GM12891 (cell line): ENCODE measurements around the gene PPP2CA.

Experiments
- PAX5 ChIP-seq: IDR thresholded peaks from 2 replicates; pipeline ENCODE4 v1.6.1; 2011; ENCODE audit warnings: low read length, moderate library complexity, mild to moderate bottlenecking; ENCODE audit not compliant: insufficient read depth, severe bottlenecking
- POLR2A ChIP-seq: IDR thresholded peaks from 2 replicates; pipeline ENCODE4 v1.6.1; 2011; ENCODE audit warnings: low read depth, low read length, control low read depth
- POLR2AphosphoS5 ChIP-seq: IDR thresholded peaks from 2 replicates; pipeline ENCODE4 v1.6.1; 2011; ENCODE audit warnings: low read depth, low read length, control low read depth
- POU2F2 ChIP-seq: IDR thresholded peaks from 2 replicates; pipeline ENCODE4 v1.6.1; 2011; ENCODE audit warnings: low read depth, mild to moderate bottlenecking, control low read depth, low read length, moderate library complexity
- SPI1 ChIP-seq: IDR thresholded peaks from 2 replicates; pipeline ENCODE4 v1.6.1; 2011; ENCODE audit warnings: low read depth, low read length, control low read depth
- TAF1 ChIP-seq: IDR thresholded peaks from 2 replicates; pipeline ENCODE4 v1.6.1; 2011; ENCODE audit warnings: low read depth, low read length, control low read depth

DNA sequence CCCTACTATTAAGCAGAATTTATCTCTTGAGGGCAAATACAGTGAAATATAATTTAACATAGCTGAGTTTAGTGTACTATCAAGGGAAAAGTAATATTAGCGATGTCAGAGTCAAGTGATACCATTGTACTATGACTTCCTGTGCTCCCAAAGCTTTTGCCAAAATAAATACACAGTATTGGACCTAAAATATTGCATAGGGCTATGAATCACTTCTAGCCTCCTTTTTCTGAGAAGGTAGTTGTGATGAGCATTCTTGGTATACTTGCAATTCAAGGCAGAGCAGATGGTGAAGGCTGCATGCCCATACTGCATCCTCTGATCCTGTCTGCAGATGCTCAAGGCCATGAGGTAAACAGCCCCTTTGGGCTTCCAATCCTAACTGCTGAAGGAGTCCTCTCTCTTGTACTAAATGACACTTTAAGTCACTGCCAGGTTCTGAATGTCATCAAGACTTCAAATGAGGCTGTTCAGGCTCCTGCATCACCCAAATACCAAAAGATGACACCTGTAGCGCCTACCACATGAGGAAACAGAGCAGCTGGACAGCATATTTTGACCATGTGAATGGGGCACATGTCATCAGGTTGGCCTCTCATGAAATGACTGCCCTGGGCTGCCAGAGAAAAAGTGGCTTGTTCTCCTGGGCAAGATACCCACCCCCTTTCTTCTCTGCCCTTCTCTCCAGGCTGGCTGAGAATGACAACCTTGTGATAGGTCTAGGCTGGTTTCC is 29.7 kb upstream of the PPP2CA start:
- no peak for TF ChIP-seq POLR2A
- no peak for TF ChIP-seq POLR2AphosphoS5
- TF ChIP-seq TAF1, result no peak
- no peak for TF ChIP-seq SPI1
- no peak for TF ChIP-seq POU2F2
- no peak for TF ChIP-seq PAX5
